HG02571 (cell line): Measurements from ENCODE around the gene WDR18.
A peak's percentile ranks its signal among the peaks of the same experiment; 100 is the strongest.

Experiments
- ATAC-seq: cut with Tn5 transposase; IDR thresholded peaks from one replicate; pipeline ENCODE4 v1.9.1; 2021; ENCODE audit warnings: mild to moderate bottlenecking, moderate library complexity; ENCODE audit not compliant: unreplicated experiment

WDR18 gene

GRCh38 chr19:1040476-1041271, 56.5 kb downstream of the WDR18 start:
- ATAC-seq, result peak; percentile 44

- ATAC-seq, result no peak
Measured at GRCh38 chr19:1041272-1041834, 57.2 kb downstream of the WDR18 start.

- ATAC-seq, result no peak
Measured at GRCh38 chr19:1041835-1042685, 57.9 kb downstream of the WDR18 start.

GRCh38 chr19:1042689-1043511, 58.8 kb downstream of the WDR18 start:
- no peak for ATAC-seq
